ENCODE measurements around the gene PRSS36.
A peak's percentile ranks its signal among the peaks of the same experiment; 100 is the strongest.
"Not testable (repeated sequence)": the region's sequence is repeated elsewhere in the genome, so short reads cannot be mapped to it uniquely, and the experiment has no call there.

Gene PRSS36

GRCh38 chr16:31120129-31120528, 29.7 kb downstream of the PRSS36 start:
- no peak for DNase-seq (ENCODE audit: low read depth)

DNA sequence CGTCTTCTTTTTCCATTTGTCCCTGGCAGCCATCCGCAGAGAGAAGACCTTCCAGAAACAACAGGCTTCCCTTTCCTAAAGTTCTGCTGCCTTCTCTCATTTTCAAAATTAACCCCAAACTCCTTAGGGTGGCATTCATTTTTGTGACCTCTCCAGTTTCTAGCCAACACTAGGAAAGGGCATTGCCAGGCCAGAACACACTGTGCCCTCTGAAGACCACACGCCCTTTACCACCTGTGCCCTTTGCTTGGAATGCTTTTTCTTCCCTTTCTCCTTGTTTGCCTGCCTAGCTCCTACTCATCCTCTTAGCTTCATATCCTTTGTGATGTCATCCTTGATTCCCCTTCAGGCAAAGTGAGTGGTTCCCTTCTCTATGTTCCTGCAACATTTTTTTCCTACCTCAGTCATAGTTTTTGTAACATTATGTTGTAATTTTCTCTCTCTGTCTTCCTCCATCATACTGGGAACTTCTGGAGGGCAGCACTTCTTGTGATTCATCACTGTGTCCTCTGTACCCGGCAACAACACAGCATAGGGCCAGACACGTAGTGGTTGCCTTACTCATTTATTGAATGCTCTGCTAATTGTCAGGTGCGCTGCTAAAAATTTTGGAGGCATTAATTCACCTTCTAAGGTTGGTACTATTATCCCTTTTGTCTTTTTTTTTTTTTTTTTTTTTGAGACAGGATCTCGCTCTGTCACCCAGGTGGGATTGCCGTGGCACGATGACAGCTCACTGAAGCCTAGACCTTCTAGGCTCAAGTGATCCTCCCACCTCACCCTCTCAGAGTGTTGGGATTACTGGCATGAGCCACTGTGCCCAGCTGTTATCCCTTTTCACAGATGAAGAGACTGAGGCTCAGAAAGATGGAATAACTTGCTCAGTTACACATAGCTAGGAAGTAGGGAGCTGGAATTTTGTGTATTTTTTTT, 31.4 kb downstream of the PRSS36 start:
- DNase-seq (ENCODE audit: low read depth) = no peak

DNA sequence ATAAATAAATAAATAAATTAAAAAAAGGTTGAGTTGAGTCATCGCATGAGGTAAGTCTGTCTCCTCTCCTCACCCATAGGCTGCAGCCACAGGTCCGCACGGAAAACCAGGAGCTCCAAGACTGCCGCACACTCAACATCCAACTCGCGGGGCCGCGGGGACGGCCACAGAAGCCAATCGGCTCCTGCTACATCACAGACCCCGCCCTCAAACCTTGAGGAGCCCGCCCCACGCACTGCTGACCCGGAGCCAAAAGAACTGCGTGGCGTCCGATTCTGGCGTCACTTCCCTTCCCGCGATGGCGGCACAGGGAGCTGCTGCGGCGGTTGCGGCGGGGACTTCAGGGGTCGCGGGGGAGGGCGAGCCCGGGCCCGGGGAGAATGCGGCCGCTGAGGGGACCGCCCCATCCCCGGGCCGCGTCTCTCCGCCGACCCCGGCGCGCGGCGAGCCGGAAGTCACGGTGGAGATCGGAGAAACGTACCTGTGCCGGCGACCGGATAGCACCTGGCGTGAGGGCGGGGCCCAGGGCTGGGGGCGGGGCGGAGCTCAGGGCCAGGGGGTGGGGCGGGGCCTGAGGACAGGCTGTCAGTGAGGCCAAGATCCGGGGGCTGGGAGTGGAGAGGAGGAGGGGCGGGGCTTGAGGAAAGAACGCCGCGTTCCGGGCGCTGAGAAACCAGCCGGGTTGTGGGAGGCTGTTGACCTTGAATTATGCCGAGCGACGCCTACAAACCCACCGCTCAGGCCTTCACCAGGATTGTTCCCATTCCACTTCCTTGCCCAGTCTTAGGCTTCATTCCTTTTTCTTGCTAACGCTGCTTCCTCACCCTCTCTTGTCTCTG, 32.3 kb downstream of the PRSS36 start, which contains the start of gene KAT8:
Gene KAT8 (plus strand): TSS at position 281 of the 839 bp plus-strand sequence. CDS start 18 bp downstream, at position 299.
- peak; percentile 94 for DNase-seq (ENCODE audit: low read depth)

DNA sequence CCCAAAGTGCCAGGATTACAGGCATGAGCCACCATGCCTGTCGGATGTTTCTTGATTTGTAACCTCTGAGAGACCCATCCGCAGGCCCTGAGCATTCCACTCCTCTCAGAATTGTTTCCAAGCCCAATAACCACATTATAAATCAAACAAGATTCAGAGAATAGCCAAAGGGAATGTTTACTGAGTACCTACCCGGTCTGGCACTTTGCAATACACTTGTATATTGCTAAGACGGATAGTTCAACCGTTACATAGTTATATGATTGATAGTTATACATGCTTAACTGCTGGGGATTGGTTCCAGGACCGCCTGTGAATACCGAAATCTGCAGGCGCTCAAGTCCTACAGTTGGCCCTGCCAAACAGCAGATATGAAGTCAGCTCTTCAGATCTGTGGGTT, 35.4 kb downstream of the PRSS36 start:
- DNase-seq (ENCODE audit: low read depth) = no peak

DNA sequence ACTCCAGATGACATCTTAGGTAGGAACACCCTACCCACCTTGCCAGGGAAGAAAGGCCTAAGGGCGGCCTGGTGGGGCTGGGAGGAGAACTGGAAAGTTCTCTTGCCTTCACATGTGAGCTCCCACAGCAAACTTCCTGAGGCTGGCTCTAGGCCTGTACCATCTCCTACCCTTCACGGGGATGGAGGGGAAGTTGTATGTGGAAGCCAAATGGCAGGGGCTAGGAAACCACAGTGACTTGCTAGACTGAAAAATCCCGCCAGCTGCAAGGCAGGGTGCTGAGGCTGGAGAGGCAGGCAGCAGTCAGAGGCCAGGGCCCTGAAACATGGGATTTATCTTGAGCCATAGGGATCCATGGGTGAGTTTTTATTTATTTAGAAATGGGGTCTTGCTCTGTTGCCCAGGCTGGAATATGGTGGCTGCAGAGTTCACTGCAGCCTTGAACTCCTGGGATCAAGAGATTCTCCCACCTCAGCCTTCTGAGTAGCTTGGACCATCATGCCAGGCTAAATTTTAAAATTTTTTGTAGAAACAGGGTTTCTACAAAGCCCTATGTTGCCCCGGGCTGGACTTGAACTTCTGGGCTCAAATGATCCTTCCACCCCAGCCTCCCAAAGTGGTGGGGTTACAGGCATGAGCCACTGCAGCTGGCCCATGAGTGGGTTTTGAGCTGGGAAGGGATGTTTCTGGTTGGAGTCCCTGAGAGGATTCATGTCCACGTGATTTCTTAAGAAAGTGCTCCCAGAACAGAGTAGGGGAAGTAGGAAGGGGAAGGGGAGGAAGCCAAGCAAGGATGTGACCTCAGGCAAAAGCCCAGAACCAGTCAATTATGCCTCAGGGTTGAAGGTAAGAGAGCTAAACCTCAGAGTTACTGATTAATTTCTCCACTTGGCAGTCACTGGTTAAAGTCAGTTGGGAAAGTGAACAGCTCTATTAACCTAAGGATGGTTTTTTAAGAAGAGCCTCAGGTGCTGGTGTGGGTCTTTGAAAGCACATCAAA, 36.4 kb downstream of the PRSS36 start:
- DNase-seq (ENCODE audit: low read depth) = no peak

- no peak for DNase-seq (ENCODE audit: low read depth)
These were observed 37.2 kb downstream of the PRSS36 start for GRCh38 chr16:31112711-31113110.

DNA sequence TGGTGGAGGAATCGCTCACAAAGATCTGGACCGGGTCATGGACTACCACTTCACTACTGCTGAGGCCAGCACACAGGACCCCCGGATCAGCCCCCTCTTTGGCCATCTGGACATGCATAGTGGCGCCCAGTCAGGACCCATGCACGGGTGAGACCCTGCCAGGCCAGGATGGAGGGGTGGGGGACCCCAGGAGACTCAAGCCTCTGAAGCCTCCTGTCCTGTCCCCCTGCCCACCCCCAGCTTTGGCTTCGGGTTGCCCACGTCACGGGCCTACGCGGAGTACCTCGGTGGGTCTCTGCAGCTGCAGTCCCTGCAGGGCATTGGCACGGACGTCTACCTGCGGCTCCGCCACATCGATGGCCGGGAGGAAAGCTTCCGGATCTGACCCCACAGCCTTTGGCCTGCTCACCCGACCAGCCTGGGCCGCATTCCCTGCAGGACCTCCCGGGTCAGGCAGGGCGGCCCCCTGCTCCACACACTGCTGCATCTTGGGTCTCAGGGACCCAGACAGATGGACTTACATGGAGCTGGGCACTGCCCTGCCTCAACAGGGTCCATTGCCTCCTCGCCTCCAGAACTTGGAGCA, 37.9 kb downstream of the PRSS36 start:
- DNase-seq (ENCODE audit: low read depth) = no peak

DNA sequence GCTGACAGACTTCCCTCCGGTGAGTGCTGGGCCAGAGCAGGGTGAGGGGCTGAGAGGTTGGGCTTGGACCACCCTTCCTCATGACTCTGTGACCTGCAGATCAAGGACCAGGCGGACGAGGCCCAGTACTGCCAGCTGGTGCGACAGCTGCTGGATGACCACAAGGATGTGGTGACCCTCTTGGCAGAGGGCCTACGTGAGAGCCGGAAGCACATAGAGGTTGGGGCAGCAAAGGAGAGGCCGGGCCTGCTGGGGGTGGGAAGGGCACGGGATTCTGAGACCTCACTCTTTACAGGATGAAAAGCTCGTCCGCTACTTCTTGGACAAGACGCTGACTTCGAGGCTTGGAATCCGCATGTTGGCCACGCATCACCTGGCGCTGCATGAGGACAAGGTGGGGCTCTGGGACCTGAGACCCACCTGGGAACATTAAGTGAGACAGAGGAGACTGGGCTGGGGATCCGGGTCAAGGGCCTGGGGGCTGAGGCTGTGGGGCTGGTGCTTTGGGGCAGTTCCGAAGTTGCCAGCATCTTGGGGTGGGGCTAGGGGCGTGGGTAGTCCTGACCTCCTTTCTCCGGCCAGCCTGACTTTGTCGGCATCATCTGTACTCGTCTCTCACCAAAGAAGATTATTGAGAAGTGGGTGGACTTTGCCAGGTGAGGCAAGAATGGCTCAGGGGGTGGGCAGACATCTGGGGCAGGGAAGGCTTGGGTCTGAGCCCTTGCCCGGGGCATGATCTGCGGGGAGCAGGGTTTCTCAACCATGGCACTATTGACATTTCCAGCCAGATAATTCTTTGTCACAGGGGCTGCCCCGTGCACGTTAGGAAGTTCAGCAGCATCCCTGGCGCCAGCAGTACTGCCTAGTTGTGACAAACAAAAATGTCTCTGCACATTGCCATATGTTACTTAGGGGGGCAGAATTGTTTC, 39.5 kb downstream of the PRSS36 start:
- no peak for DNase-seq (ENCODE audit: low read depth)

- no peak for DNase-seq (ENCODE audit: low read depth)
These were observed 40.2 kb downstream of the PRSS36 start for GRCh38 chr16:31109622-31110021.

- no peak for DNase-seq (ENCODE audit: low read depth)
These were observed 40.9 kb downstream of the PRSS36 start for GRCh38 chr16:31108794-31109558.

GRCh38 chr16:31108035-31108793, 41.7 kb downstream of the PRSS36 start, which contains the start of gene BCKDK:
Gene BCKDK, plus strand, starts transcription at chr16:31108386. Its CDS starts 838 bp downstream, at chr16:31109224.
- peak; percentile 21 for DNase-seq (ENCODE audit: low read depth)

DNA sequence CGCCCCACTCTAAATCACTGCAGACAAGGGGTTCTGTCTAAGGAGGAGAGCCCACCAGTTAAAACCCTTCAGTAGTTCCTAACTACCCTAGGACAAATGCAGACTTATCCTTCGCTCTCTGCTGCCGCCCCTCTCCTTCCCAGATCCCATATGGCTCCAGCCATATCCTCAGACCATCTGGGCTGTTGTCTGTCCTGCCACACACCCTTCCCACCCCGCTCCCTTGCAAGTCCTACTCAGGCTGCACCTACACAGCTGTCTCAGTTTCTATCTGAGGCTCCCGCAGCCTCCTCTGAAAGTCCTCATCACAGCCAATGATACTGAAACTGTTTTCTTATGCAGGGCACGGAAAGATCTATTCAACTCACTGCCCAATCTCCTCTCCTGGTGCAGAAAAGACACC, 42.4 kb downstream of the PRSS36 start:
- no peak for DNase-seq (ENCODE audit: low read depth)

DNA sequence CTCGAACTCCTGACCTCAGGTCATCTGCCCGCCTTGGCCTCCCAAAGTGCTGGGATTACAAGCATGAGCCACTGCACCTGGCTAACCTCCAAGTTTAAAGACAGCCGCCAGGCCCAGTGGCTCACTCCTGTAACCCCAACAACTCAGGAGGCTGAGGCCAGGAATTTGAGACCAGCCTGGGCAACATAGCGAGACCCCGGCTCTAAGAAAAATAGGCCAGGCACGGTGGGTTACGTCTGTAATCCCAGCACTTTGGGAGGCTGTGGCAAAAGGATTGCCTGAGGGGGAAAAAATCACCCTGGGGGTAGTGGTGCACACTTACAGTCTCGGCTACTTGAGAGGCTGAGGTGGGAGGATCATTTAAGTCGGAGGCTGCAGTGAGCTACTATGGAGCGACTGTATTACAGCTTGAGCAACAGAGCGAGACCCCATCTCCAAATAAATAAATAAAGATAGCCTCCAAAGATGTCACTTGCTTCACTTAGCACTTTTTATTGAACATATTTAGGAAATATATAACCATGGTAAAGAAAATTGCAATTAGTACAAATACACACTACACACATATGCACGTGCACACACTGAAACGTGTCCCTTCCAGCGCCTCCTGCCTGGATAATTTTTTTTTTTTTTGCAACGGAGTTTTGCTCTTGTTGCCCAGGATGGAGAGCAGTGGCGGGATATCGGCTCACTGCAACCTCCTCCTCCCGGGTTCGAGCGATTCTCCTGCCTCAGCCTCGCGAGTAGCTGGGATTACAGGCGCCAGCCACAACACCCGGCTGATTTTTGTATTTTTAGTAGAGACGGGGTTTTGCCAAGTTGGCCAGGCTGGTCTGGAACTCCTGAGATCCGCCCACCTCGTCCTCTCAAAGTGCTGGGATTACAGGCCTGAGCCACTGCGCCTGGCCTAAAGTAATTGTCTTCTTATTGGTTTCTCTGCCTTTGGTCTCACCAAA, 43.1 kb downstream of the PRSS36 start:
- no peak for DNase-seq (ENCODE audit: low read depth)

DNA sequence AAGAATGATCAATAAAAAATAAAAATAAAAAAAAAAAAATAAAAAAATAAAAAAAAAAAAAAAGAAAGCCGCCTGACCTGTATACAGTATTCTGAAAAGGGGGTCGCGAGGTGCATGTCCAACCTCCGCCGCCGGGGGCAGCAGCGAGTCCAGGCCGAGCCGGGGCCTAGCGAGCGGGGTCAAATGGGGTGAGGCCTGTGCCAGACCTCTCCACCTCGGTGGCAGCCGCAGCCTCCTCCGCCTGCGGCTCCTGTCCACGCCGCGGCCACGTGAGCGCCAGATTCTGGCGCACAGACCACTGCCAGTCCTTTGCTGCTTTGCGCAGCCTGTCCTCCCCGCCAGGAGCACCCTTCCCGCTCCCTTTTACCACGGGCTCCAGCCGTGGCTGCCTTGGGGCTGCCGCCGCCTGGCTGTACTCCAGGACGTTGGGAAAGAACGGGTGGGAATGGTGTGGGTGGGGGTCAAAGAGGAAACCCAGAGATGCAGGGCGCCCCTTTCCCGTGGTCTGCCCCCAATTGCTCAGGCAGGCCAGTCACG, 44.1 kb downstream of the PRSS36 start:
- peak; percentile 73 for DNase-seq (ENCODE audit: low read depth)

GRCh38 chr16:31100876-31101641, 48.8 kb downstream of the PRSS36 start:
- not testable (repeated sequence) for DNase-seq (ENCODE audit: low read depth)

Measured in stimulated activated CD8-positive, alpha-beta memory T cell treated with anti-CD3 and anti-CD28 coated beads, Interleukin-15, amount 100 ng/mL, for 1 hour (primary cell).